Activated CD4-positive, alpha-beta T cell treated with anti-CD3 and anti-CD28 coated beads, Interleukin-2, amount 10 ng/mL, durations not matched to agents 7 days and 5 days (primary cell): ENCODE data around the gene CDO1. TPM values are rescaled to one million over a fixed set of nuclear protein-coding genes. Genes with fewer than 3 reads are reported as not detected.
"Not testable (repeated sequence)": the region's sequence is repeated elsewhere in the genome, so short reads cannot be mapped to it uniquely, and the experiment has no call there.

ENCODE experiments used
- CTCF ChIA-PET: fragments of 350-600 bp; sonication (Branson Sonifier 250); formaldehyde crosslinking; loops from one replicate; lab custom pipeline; 2021; ENCODE audit warnings: antibody characterized with exemption; lab: Charles Lee
- POLR2A ChIA-PET: fragments of 350-600 bp; sonication (Branson Sonifier 250); formaldehyde crosslinking; loops from one replicate; lab custom pipeline; 2021; ENCODE audit warnings: antibody characterized with exemption; lab: Charles Lee
- DNase-seq: peaks from one replicate; pipeline ENCODE4 v3.0.0-alpha.2; 2020
- H3K27ac Mint-ChIP-seq: one replicate; pipeline ENCODE4 v1.8.0; 2021; ENCODE audit warnings: mild to moderate bottlenecking, moderate library complexity, mixed read lengths
- H3K27me3 Mint-ChIP-seq: one replicate; pipeline ENCODE4 v1.8.0; 2021; ENCODE audit warnings: mixed read lengths
- H3K36me3 Mint-ChIP-seq: one replicate; pipeline ENCODE4 v1.8.0; 2021; ENCODE audit warnings: low read depth, mixed read lengths
- H3K4me1 Mint-ChIP-seq: one replicate; pipeline ENCODE4 v1.8.0; 2021; ENCODE audit warnings: mixed read lengths
- H3K4me3 Mint-ChIP-seq: one replicate; pipeline ENCODE4 v1.8.0; 2021; ENCODE audit warnings: mild to moderate bottlenecking, moderate library complexity, mixed read lengths
- H3K9me3 Mint-ChIP-seq: one replicate; pipeline ENCODE4 v1.8.0; 2021; ENCODE audit warnings: mixed read lengths
- total RNA-seq, 2 experiments: library from RNA; stranded (reverse); gene quantifications; one replicate each; pipeline ENCODE4 v1.2.3, GENCODE V29; 2021

CDO1 gene
- total RNA-seq, 2 experiments from 2014 or later, result not detected

DNA sequence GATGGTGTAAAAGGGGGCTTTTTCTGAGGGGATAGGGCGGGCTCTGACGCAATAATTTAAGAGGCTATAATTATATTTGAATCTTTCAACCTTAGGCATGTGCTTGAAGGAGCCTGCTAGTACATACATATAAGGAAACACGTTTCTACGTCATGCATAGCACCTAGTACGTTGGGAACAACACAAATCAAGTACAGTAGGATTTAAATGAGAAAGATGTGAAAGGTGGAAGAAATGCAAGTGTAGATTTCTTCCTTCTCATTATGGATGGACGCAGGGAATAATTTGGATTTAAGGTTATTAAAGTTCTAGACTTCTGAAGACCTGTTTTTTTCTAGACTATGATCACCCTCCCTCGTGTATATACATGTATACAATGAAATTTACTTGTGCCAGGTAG, 927 bp upstream of the CDO1 start:
- POLR2A ChIA-PET, result no interaction called here
- no peaks in the 10 kb centered on the region for H3K9me3 Mint-ChIP-seq
- H3K27me3 Mint-ChIP-seq, result peaks cover 77% of the 10 kb centered on the region
- no peak overlapping the region for H3K27ac Mint-ChIP-seq
- H3K4me1 Mint-ChIP-seq, result peaks cover 26% of the 10 kb centered on the region
- no peaks in the 10 kb centered on the region for H3K36me3 Mint-ChIP-seq
- no peak overlapping the region for H3K4me3 Mint-ChIP-seq
- DNase-seq, result no peak
- CTCF ChIA-PET, result no interaction called here

GRCh38 chr5:115815693-115816225, 700 bp downstream of the CDO1 start:
- H3K27me3 Mint-ChIP-seq, result peaks cover 79% of the 10 kb centered on the region
- peaks cover 26% of the 10 kb centered on the region for H3K4me1 Mint-ChIP-seq
- DNase-seq, result no peak
- ChIA-PET POLR2A (no interaction called here), CTCF (no interaction called here)
- no peaks in the 10 kb centered on the region for H3K36me3 Mint-ChIP-seq
- H3K9me3 Mint-ChIP-seq, result no peaks in the 10 kb centered on the region
- peak overlapping the region; percentile 5 for H3K4me3 Mint-ChIP-seq
- H3K27ac Mint-ChIP-seq, result no peak overlapping the region

DNA sequence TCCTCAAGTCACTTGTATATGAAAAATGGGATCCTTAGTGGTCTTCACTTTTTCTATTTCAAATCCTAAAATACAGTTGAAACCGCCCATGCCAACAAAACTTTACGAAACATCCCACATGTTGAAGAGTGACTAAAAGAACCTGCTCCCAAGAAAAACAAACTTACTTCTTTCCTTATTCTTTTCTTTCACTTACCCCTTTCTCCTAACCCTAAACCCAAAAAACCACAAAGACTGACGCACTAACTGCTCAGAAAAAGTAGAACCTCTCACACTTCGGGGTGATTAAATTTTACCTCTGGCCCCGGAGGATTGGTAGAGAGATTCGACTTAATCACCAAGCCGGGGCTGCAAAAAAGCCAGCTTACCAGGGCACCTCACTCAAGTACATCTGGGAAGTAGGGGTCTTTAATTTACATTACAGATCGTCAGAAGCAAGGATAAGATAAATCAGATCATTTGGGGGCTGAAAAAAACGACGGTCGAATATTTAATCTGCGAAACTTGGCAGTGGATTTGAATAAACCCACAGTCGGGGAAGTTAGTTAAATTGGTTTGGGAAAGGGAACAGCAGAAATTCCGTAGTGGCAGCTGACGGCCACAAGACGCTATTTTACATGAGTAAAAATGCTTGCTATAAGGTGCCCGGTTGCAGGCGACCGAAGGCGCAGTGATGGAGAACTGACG, 1.3 kb downstream of the CDO1 start:
- Mint-ChIP-seq H3K27me3 (peaks cover 74% of the 10 kb centered on the region), H3K9me3 (no peaks in the 10 kb centered on the region), H3K4me3 (peak overlapping the region; percentile 5), H3K27ac (no peak overlapping the region), H3K36me3 (no peaks in the 10 kb centered on the region), H3K4me1 (peaks cover 26% of the 10 kb centered on the region)
- ChIA-PET CTCF (interaction anchor here (1.5 kb wide), 1 partner anchor 17 kb away, joined by 3 read pairs; no protein-coding TSS in a partner anchor), POLR2A (no interaction called here)
- DNase-seq, result no peak

DNA sequence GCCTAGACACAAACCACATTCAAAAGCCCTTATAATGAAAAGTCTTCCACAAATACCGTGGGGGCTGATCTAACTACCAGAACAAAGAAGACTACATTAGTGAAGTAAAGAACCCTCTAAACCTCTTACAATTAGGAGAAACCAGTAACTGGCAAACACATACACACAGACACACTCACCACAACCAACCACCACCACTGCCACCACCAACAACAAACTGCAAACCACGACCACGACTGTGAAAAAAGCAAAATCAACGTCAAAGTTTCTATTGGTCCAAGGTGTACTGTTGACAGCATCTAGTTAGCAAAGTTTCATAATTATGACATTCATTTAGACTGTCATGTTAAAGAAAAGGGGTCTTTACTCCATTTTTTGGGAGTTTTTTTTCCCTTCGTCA, 2.7 kb downstream of the CDO1 start:
- peaks cover 63% of the 10 kb centered on the region for H3K27me3 Mint-ChIP-seq
- ChIA-PET CTCF (interaction anchor here (1.5 kb wide), 1 partner anchor 16 kb away, joined by 3 read pairs; no protein-coding TSS in a partner anchor), POLR2A (no interaction called here)
- peaks cover 37% of the 10 kb centered on the region for H3K4me1 Mint-ChIP-seq
- no peak overlapping the region for H3K4me3 Mint-ChIP-seq
- H3K36me3 Mint-ChIP-seq, result no peaks in the 10 kb centered on the region
- no peaks in the 10 kb centered on the region for H3K9me3 Mint-ChIP-seq
- no peak for DNase-seq
- no peak overlapping the region for H3K27ac Mint-ChIP-seq

GRCh38 chr5:115812372-115812771, 4.1 kb downstream of the CDO1 start:
- Mint-ChIP-seq H3K27me3 (peaks cover 53% of the 10 kb centered on the region), H3K9me3 (no peaks in the 10 kb centered on the region), H3K27ac (no peak overlapping the region), H3K4me1 (peaks cover 48% of the 10 kb centered on the region), H3K4me3 (no peak overlapping the region), H3K36me3 (no peaks in the 10 kb centered on the region)
- no peak for DNase-seq
- POLR2A ChIA-PET, result no interaction called here
- CTCF ChIA-PET, result no interaction called here

DNA sequence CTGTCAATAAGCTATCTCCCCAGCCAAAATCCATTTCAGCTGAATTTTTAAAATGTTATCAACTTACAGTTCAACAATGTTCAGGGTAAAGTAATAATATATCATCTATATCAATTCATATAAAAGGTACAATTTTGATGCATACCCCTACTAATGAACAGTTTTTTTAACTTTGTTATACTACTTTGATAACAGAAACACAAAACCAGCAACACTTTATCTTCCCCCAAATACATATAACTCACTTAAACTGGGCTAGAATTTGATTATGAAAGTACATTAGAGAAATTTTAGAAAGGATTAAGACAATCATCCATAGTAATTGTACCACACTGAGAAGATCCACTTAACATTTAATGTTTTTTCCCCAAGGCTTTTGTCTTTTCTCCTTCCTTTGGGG, 5.1 kb downstream of the CDO1 start:
- ChIA-PET CTCF (no interaction called here), POLR2A (no interaction called here)
- Mint-ChIP-seq H3K4me3 (no peak overlapping the region), H3K27ac (no peak overlapping the region), H3K9me3 (no peaks in the 10 kb centered on the region), H3K36me3 (no peaks in the 10 kb centered on the region), H3K4me1 (peaks cover 54% of the 10 kb centered on the region), H3K27me3 (peaks cover 49% of the 10 kb centered on the region)
- no peak for DNase-seq

DNA sequence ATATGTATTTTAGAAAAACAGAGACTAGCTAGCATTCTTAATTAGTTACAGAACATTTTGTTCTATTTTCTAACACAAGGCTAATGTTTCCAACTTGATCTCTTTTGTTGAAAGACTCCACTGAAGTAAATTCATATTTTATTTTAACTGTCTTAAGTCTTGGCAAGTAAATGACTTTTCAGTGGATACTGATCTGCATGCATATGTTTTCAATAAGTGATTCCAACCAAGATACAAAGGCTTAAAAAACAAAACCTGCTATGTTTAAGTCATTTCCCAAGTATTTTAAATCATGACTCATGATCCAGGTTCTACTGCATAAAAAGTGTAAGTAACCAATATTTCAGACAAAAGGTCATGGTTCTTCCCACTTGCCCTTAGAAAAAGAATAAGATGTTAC, 5.7 kb downstream of the CDO1 start:
- peaks cover 53% of the 10 kb centered on the region for H3K4me1 Mint-ChIP-seq

DNA sequence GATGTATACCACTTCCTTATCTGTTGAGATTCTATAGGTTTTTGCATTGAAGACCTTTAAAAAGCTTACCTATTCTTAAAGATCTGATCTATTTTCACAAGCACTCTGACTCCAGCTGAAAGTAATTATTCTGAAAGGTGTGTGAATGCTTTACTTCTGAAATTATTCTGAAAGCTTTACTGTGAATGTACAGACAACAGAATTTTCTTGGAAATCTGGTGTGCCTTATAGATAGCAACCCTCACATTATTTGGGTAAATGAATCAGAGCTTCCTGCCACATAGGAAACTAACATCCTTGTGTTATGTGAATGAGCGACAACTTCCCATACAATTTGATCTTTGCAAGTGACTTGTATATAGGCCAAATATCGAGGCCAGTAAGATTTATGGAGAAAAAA, 6.5 kb downstream of the CDO1 start:
- H3K27me3 Mint-ChIP-seq, result peaks cover 37% of the 10 kb centered on the region
- no peak overlapping the region for H3K4me3 Mint-ChIP-seq
- no peaks in the 10 kb centered on the region for H3K36me3 Mint-ChIP-seq
- no peak overlapping the region for H3K27ac Mint-ChIP-seq
- H3K4me1 Mint-ChIP-seq, result peaks cover 46% of the 10 kb centered on the region
- H3K9me3 Mint-ChIP-seq, result no peaks in the 10 kb centered on the region
- CTCF ChIA-PET, result interaction anchor here (0.8 to 1.1 kb wide), 2 partner anchors 17 to 186 kb away, joined by 3 read pairs; no protein-coding TSS in a partner anchor
- POLR2A ChIA-PET, result interaction anchor here (0.7 kb wide), 1 partner anchor 981 kb away, joined by 3 read pairs; no protein-coding TSS in a partner anchor
- no peak for DNase-seq

More for the DNA sequence above, 5.7 kb downstream of the CDO1 start:
- Mint-ChIP-seq H3K27me3 (peaks cover 45% of the 10 kb centered on the region), H3K36me3 (no peaks in the 10 kb centered on the region), H3K4me3 (no peak overlapping the region), H3K27ac (no peak overlapping the region), H3K9me3 (no peaks in the 10 kb centered on the region)
- POLR2A ChIA-PET, result interaction anchor here (0.7 kb wide), 1 partner anchor 980 kb away, joined by 3 read pairs; no protein-coding TSS in a partner anchor
- CTCF ChIA-PET, result no interaction called here
- no peak for DNase-seq

- CTCF ChIA-PET, H3K4me3 Mint-ChIP-seq, H3K27ac Mint-ChIP-seq, POLR2A ChIA-PET, H3K36me3 Mint-ChIP-seq, H3K9me3 Mint-ChIP-seq, DNase-seq: not testable (repeated sequence)
- Mint-ChIP-seq H3K4me1 (peaks cover 34% of the 10 kb centered on the region), H3K27me3 (peaks cover 21% of the 10 kb centered on the region)
Observed at GRCh38 chr5:115808066-115808465, 8.4 kb downstream of the CDO1 start.

DNA sequence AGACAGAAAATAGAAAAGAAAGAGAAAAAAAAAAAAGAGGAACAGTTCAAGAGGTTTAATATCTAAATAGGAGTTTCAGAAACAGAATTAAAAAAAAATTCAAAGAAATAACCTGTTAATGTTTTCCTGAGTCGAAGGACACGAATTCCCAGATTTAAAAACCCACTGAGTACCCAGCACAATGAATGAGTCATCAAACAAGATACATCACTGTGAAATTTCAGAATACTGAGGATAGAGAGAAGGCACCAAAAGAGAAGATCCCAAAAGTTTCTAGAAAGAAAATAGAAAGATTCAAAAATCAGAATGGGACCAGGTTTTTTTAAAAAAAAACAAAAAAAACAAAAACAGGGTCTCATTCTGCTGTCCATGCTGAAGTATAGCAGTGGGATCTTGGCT, 8.8 kb downstream of the CDO1 start:
- Mint-ChIP-seq H3K4me1 (peaks cover 34% of the 10 kb centered on the region), H3K4me3 (no peak overlapping the region), H3K27ac (peak overlapping the region; percentile 50), H3K9me3 (no peaks in the 10 kb centered on the region), H3K36me3 (no peaks in the 10 kb centered on the region), H3K27me3 (peaks cover 21% of the 10 kb centered on the region)
- CTCF ChIA-PET, result no interaction called here
- POLR2A ChIA-PET, result no interaction called here
- DNase-seq, result no peak

DNA sequence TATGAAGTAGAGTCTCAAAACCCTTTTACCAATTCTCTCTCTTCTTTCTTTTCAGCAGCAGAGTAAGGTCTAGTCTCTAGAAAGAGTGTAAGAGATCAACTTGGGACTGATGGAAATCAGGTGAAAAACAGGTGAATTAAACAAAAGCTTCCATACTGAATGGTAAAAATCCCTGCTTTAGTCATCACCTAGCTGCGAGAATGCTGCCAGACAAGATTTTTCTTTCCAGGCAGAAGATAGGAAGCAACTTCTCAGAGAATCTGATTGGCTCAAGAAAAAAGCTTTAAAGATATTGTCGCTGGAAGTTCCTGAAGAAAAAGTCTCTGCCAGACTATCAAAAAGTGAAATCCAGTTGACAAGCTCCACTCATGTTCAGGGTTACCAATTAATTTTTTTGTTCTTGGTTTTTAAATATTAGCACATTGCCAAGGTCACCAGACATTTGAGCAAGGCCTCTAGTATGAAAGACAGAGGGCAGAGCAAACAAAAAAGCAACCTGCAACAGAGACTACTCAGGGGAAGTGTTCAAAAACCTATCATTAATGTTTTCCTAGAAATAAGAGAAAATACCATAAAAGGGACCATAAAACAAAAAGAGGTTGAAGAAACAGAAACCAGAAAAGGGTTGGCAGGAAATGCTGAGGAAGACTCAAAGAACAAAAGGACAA, 9.3 kb downstream of the CDO1 start:
- POLR2A ChIA-PET, result no interaction called here
- CTCF ChIA-PET, result no interaction called here
- no peaks in the 10 kb centered on the region for H3K9me3 Mint-ChIP-seq
- peaks cover 34% of the 10 kb centered on the region for H3K4me1 Mint-ChIP-seq
- peaks cover 19% of the 10 kb centered on the region for H3K27me3 Mint-ChIP-seq
- H3K36me3 Mint-ChIP-seq, result no peaks in the 10 kb centered on the region
- no peak overlapping the region for H3K4me3 Mint-ChIP-seq
- peak overlapping the region; percentile 50 for H3K27ac Mint-ChIP-seq
- DNase-seq, result no peak

- DNase-seq, result no peak
- peaks cover 14% of the 10 kb centered on the region for H3K27me3 Mint-ChIP-seq
- no peaks in the 10 kb centered on the region for H3K9me3 Mint-ChIP-seq
- ChIA-PET POLR2A (no interaction called here), CTCF (no interaction called here)
- H3K4me1 Mint-ChIP-seq, result peaks cover 8% of the 10 kb centered on the region
- H3K4me3 Mint-ChIP-seq, result no peak overlapping the region
- no peak overlapping the region for H3K27ac Mint-ChIP-seq
- no peaks in the 10 kb centered on the region for H3K36me3 Mint-ChIP-seq
Observed at GRCh38 chr5:115801984-115802383, 14.5 kb downstream of the CDO1 start.

DNA sequence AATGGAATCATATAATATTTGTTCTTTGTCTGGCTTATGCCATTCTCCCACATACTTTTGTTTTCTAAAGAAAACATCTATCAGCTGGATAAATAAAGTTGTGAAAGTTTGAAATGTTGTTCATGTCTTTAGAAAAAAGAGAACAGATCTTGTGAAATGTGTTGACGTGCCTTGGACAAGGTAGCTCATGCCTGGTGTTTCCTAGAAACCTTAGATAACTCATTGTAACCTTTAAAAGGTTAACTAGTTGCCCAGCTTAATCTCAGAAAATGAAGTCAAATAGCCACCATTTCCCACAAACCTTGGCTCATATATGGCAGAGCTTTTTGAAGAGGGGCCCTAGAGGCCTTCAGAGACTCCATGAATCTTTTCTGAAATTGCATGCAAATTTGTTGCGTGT, 15.3 kb downstream of the CDO1 start:
- no peak for DNase-seq
- Mint-ChIP-seq H3K27ac (no peak overlapping the region), H3K27me3 (peaks cover 12% of the 10 kb centered on the region), H3K4me1 (peaks cover under 1% of the 10 kb centered on the region), H3K36me3 (no peaks in the 10 kb centered on the region), H3K4me3 (no peak overlapping the region), H3K9me3 (no peaks in the 10 kb centered on the region)
- CTCF ChIA-PET, result interaction anchor here (1.3 kb wide), 1 partner anchor 17 kb away, joined by 3 read pairs; no protein-coding TSS in a partner anchor
- POLR2A ChIA-PET, result no interaction called here
